GM19240 (cell line): ENCODE measurements around the gene CDK5.

Experiments
- DNase-seq: peaks from one replicate; pipeline ENCODE4 v3.0.0; 2011; ENCODE audit warnings: low spot score; ENCODE audit not compliant: insufficient read length

The CDK5 gene

GRCh38 chr7:151074817-151075661 is 17.3 kb upstream of the CDK5 start:
- no peak for DNase-seq

DNA sequence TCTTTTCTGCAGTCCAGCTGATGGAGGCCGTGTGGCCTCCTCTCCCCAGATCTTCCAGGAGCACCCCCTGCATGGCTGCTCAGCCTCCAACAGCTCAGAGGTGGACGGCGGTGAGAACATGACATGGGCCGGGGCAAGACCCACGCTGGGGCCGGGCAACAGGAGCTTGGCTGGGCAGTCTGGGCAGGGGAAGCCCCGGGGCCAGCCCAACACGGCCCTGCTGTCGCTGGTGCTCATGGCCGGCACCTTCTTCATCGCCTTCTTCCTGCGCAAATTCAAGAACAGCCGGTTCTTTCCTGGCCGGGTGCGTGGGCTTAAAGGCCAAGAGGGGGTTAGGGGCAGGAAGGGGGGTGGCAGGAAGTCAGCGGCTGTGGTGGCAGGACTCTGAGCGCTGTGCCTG is 16.3 kb upstream of the CDK5 start:
- DNase-seq: no peak

DNA sequence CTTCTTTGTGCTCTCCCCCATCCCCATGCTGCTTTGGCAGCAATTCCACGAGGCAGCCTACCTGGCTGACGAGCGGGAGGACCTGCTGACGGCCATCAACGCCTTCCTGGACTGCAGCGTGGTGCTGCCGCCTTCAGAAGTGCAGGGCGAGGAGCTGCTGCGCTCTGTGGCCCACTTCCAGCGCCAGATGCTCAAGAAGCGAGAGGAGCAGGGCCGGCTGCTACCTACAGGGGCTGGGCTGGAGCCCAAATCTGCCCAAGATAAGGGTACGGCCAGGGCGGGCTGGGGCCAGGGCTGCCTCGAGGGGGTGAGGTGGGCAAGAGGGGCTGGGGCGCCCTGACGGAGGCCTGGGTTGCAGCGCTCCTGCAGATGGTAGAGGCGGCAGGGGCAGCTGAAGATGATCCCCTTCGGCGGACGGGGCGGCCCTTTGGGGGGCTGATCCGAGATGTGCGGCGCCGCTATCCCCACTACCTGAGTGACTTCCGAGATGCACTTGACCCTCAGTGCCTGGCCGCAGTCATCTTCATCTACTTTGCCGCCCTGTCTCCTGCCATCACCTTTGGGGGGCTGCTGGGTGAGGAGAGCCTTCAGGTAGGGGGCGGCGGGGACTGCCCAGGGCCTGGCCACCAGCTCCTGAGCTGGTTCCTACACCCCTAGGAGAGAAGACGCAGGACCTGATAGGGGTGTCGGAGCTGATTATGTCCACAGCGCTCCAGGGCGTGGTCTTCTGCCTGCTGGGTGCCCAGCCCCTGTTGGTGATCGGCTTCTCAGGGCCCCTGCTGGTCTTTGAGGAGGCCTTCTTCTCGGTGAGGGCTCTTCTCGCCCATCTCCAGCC is 13.6 kb upstream of the CDK5 start:
- no peak for DNase-seq

DNA sequence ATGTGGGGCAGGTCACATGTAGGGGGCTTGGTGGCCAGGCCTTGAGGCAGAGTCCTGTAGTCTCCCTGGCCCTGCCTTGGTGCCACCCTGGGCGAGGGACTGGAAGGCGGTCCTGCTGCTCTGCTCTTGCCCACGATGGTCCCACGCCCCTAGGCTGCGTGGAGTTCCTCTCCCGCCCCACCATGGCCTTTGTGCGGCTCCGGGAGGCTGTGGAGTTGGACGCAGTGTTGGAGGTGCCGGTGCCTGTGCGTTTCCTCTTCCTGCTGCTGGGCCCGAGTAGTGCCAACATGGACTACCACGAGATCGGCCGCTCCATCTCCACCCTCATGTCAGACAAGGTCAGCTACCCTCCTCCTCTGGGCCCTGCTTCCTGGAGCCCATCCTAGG is 12.9 kb upstream of the CDK5 start:
- no peak for DNase-seq

DNA sequence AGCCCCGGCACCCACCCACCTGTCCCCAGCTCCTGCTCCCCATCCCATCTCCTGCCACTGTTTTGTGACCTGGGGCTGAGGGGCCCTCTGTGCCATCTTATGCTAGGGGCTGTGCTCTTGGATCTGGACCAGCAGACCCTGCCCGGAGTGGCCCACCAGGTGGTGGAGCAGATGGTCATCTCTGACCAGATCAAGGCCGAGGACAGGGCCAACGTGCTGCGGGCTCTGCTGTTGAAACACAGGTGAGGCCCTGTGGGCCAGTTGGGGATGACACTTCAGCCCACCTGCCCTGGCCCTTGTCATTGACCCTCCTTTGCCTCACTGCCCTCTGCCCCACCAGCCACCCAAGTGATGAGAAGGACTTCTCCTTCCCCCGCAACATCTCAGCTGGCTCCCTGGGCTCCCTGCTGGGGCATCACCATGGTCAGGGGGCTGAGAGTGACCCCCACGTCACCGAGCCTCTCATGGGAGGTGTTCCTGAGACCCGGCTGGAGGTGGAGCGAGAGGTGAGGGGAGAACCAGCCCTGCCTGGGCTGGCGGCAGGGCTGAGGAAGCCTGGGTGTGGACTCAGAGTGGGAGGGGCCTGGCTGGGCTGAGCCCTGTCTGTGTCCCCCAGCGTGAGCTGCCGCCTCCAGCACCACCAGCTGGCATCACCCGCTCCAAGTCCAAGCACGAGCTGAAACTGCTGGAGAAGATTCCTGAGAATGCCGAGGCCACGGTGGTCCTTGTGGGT is 12.3 kb upstream of the CDK5 start:
- DNase-seq: no peak

DNA sequence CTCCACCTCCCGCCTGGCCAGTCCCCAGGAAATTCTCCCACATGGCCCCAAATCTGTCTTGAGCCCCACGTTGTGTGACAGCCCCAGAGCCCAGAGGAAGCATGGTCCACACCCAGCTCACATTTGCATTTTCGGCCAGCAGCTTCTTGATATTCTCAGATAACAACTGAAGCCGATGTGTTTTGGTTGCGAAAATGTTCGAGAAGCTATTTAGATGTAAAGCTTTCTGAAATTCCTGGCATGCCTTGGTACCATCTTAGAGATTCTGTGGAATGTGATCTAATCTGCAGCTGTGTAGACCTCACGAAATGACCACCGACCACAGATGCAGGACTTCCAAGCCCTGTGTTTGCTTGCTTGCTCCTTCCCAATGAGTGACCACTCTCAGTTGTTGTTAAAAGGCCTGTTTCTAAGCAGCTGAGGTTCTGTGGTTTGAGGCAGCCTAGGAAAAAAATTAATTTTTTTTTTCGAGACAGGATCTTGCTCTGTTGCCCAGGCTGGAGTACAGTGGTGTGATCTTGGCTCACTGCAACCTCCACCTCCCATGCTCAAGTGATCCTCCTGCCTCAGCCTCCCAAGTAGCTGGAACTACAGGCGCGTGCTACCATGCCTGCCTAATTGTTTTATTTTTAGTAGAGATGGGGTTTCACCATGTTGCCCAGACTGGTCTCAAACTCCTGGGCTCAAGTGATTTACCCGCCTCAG is 10.5 kb upstream of the CDK5 start:
- DNase-seq: no peak

GRCh38 chr7:151066273-151066974 is 8.7 kb upstream of the CDK5 start:
- no peak for DNase-seq

DNA sequence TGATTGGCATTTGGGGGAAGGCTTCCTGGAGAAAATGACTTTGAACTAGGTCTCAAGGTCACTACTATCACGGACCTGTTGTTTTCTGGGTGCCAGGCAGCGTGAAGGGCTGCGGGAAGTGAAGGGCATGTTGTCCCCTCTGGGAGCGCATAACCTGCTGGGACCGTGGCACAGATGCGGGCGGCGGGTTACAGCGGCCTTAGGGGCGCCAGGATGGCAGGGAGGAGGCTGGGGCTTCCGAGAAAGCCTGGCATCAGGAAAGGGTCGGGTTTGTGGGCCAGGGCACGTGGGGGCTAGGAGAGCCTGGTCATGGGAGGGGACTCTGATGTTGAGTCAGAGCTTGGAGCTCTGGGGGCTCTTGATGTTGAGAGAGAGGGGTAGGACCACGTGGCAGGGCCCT is 7.8 kb upstream of the CDK5 start:
- no peak for DNase-seq

DNA sequence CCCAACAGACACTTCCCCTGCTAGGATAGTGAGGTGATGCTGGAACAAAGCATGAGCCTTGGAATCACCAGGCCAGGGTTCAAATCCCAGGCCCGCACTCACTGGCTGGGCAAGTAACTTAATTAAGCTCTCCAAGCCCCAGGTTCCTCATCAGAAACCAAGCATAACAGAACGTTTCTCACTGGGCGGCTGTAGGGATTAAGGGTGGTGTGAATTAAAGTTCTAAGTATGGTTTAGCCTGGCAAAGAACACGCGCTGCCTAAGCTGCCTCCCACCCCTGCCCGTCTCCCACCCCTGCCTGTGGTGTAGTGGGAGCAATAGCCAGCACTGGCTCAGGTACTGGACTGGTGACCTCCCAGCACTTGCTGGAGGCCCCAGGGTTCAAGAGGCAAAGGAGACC is 7.3 kb upstream of the CDK5 start:
- no peak for DNase-seq

DNA sequence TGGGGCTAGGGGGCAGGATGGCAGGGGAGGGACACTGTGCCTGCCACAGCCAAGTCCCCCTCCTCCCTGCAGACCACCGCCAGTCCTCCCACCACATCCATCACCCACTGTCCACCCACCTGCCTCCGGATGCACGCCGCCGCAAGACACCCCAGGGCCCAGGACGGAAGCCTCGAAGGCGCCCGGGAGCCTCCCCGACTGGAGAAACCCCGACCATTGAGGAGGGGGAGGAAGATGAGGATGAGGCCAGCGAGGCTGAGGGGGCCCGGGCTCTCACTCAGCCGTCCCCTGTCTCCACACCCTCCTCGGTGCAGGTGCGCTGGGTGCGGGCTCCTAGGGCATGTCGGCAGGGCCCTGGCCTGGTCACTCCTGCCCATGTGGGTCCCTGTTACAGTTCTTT is 6.8 kb upstream of the CDK5 start:
- DNase-seq: no peak

DNA sequence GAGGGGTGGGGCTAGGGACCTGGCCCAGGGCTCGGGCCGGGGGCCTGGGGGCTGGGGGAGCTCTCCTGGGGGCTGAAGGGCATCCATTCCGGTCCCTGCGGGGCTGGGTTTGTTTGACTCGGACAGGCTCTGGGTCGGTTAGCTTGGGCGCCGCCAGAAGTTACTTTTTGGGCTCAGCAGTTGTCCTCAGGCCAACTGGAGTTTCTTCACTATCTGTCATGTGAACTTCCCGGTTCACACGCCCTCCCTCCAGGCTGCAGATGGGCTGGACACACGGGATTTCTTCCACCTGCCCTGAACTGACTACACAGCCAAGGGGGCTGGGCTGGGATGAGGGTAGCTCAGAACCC is 5.5 kb upstream of the CDK5 start:
- DNase-seq: no peak

GRCh38 chr7:151062399-151063211 is 4.9 kb upstream of the CDK5 start:
- DNase-seq: no peak

- no peak for DNase-seq
These were observed 4.4 kb upstream of the CDK5 start for GRCh38 chr7:151062111-151062398.

DNA sequence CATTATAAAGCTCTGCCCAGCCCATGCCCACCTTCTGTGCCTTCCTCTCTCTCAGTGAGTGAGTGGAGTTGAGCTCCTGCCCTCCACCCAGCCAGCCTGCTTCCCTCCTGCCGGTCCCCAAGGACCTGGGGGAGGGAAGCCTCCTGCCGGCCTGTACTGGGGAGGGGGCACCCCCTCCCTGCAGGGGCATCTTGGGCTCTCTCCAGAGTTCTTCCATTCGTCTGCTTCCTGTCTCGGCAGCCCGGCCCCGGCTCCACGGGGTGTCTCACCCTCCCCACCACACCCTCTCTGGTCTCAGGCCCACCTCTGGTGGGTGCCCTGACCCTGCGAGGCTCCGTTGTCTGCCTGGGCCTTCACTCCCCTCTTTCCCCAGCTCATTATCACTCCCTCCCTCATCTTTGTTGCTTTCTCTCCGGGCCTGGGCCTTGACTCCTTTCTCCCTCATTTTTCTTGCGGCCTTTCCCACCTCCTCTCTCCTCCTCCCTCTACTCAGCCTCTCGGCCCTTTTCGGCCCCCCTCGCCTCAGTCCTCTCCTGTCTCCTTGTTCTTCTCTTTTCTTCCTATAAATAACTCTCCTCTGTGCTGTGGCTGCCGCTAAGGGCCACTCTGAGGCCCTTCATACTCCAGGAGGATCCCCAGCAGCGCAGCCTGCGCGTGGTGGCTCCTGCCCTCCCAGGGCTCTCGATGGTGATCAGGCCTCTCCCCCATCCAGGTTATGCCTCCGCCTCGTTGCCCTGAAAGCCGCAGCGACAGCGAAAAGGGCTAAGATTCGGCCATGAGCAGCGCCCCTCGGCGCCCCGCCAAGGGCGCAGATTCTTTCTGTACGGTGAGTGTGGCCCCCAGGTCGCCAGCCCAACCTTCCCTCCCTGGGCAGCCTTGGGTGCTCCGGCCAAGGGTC is 3.8 kb upstream of the CDK5 start:
- no peak for DNase-seq

DNA sequence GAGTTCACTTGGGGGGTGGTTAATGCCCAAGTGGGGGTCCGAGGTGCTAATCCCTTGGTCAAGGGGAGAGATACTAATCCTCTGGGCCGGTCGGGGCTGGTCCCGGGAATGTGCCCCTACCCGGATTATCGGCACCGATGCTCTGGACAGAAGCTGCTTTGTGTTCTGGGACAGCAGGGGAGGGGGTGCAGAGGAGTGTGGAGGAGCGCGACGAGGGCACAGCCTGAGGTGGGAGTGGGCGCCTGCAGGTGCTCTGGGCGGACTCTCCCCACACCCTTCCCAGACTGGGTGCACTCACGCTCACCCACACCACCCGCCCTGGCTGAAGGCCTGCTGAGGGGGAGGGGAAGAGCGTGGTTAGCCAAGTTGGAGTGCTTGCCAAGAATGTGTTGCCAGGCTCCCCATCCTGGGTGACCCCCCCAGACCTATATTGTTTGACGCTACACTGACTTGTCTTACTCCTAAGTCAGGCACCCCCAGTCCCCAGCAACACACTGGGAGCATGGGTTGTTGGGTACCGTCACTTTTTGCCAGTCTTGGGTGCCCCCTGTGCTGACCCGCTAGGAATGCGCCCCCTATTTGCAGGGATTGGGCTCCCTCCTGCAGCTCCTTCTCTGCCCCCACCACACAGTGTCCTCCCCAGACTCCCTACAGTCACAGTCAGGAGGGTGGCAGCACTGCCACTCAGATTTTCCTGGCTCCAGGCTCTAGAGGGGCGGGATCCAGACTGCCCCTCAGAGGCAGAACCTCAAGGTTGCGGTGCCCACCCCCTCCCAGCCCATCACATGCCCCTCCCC is 2.9 kb upstream of the CDK5 start:
- no peak for DNase-seq

DNA sequence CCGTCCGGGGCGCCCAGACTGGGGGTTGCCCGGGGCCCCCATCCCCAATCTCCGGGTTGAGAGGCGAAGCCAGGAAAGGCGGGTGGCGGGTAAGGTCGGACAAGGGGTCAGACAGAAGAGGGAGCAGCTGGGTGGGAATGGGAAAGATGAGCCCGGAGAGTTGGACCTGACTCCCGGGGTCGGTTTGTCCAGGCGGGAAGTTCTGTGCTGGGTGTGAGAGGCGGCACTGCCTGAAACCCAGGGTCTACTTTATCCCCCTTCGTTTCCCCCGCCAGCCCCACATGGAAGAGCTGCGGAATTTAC is 2.4 kb upstream of the CDK5 start:
- DNase-seq: no peak

GRCh38 chr7:151059367-151060112 is 1.8 kb upstream of the CDK5 start, which contains the start of gene SLC4A2:
Gene SLC4A2 (plus strand): TSS chr7:151059589. CDS start chr7:151061988, 2,399 bp downstream.
- DNase-seq: peak; percentile 92
